T-cell (primary cell): Measurements from ENCODE around the gene MCCD1. TPM values are rescaled to one million over a fixed set of nuclear protein-coding genes. Genes with fewer than 3 reads are reported as not detected.

Source experiments
- ATAC-seq, 4 experiments: fragments of 200-7000 bp in 3 of 4; fragments of 150-1000 bp in 1 of 4; cut with Tn5 transposase; replicated peaks in 1 of 4; 1 replicate in 3 of 4; 2 replicates in 1 of 4; pipeline ENCODE4 v1.10.0; 2021; ENCODE audit warnings: moderate library complexity in 3 of 4, mild to moderate bottlenecking in 2 of 4, moderate number of reproducible peaks in 1 of 4
- CTCF ChIA-PET, 2 donors: fragments of 300-600 bp; sonication (Branson Sonifier 250); formaldehyde crosslinking; loops; one replicate each; lab custom pipeline; 2022; ENCODE audit warnings: antibody characterized with exemption in 2 of 2; lab: Charles Lee
- POLR2A ChIA-PET, 2 donors: fragments of 300-600 bp; sonication (Branson Sonifier 250); formaldehyde crosslinking; loops; one replicate each; lab custom pipeline; 2022; ENCODE audit warnings: antibody characterized with exemption in 2 of 2; lab: Charles Lee
- DNase-seq, 35 experiments: peaks; one replicate each; pipeline versions ENCODE4 v3.0.0 to v3.0.0-alpha.2; 2013 to 2023
- H3K27ac ChIP-seq: one replicate; pipeline ENCODE4 v1.5.1; 2013; ENCODE audit warnings: low read length
- H3K27me3 ChIP-seq, 2 experiments: replicated peaks in 1 of 2; 1 replicate in 1 of 2; 2 replicates in 1 of 2; pipeline versions ENCODE4 v1.6.1 to v1.7.0; 2013; ENCODE audit warnings: low read length in 1 of 2, mixed read lengths in 1 of 2; ENCODE audit not compliant: control insufficient read depth in 2 of 2, insufficient read depth in 2 of 2; ENCODE audit errors: extremely low read depth in 1 of 2
- H3K36me3 ChIP-seq, 2 donors: 1 replicate in 1 of 2; 2 replicates in 1 of 2; pipeline versions ENCODE4 v1.6.1 to v1.7.0; 2013; ENCODE audit warnings: low read length in 1 of 2; ENCODE audit not compliant: control insufficient read depth in 2 of 2, insufficient read depth in 1 of 2; ENCODE audit errors: extremely low read depth in 1 of 2
- H3K4me1 ChIP-seq, 2 experiments: 1 replicate in 1 of 2; 2 replicates in 1 of 2; pipeline versions ENCODE4 v1.6.1 to v1.7.0; 2013; ENCODE audit warnings: low read length in 2 of 2, mixed read lengths in 1 of 2; ENCODE audit not compliant: insufficient read depth in 2 of 2, control insufficient read depth in 1 of 2; ENCODE audit errors: extremely low read depth in 1 of 2
- H3K4me3 ChIP-seq, 2 donors: 1 replicate in 1 of 2; 2 replicates in 1 of 2; pipeline versions ENCODE4 v1.5.1 to v1.7.0; 2013; ENCODE audit warnings: mild to moderate bottlenecking in 2 of 2, low read length in 1 of 2, moderate library complexity in 1 of 2; ENCODE audit not compliant: control insufficient read depth in 1 of 2; ENCODE audit errors: extremely low read depth in 1 of 2
- H3K9me3 ChIP-seq: 2 replicates; pipeline ENCODE4 v1.7.0; 2013
- H3K27ac Mint-ChIP-seq, 2 donors: one replicate each; pipeline ENCODE4 v1.8.0; 2020 to 2021; ENCODE audit warnings: mild to moderate bottlenecking in 2 of 2, mixed read lengths in 2 of 2
- H3K27me3 Mint-ChIP-seq, 2 donors: one replicate each; pipeline ENCODE4 v1.8.0; 2021 to 2022; ENCODE audit warnings: mixed read lengths in 2 of 2
- H3K36me3 Mint-ChIP-seq: one replicate; pipeline ENCODE4 v1.8.0; 2021; ENCODE audit warnings: mixed read lengths
- H3K4me1 Mint-ChIP-seq, 3 donors: one replicate each; pipeline ENCODE4 v1.8.0; 2020 to 2022; ENCODE audit warnings: mixed read lengths in 3 of 3, mild to moderate bottlenecking in 1 of 3
- H3K4me3 Mint-ChIP-seq, 3 donors: one replicate each; pipeline ENCODE4 v1.8.0; 2020 to 2022; ENCODE audit warnings: mild to moderate bottlenecking in 3 of 3, mixed read lengths in 3 of 3, moderate library complexity in 3 of 3
- H3K9me3 Mint-ChIP-seq, 3 donors: one replicate each; pipeline ENCODE4 v1.8.0; 2020 to 2022; ENCODE audit warnings: mixed read lengths in 3 of 3
- WGBS: methylation state at CpG from one replicate; pipeline ENCODE4 v1.1.5; 2013; ENCODE audit warnings: missing lambda C conversion rate; ENCODE audit not compliant: insufficient coverage; 5-methylcytosine and 5-hydroxymethylcytosine counted together
- total RNA-seq, 35 experiments: library from RNA in 6 of 35; stranded (reverse) in 6 of 35; fragments of 120-200 nt in 1 of 35; gene quantifications; one replicate each; pipeline versions ENCODE4 v1.2.1 to v1.2.4 and lab custom pipeline; 2013 to 2026

Gene MCCD1
- total RNA-seq, 5 donors from 2014 or later (not counting 1 experiment from before 2014, with no cell fraction given): not detected

- no peaks in the 10 kb centered on the region for H3K9me3 ChIP-seq
- ChIA-PET POLR2A (interaction anchor here in 1 of 2 donors (0.5 to 0.6 kb wide), 2 partner anchors 8 to 1514 kb away, joined by 5 read pairs; no protein-coding TSS in a partner anchor), CTCF (interaction anchor here (1.3 to 8.3 kb wide), 6 partner anchors 11 to 29 kb away, joined by 3 to 167 read pairs (median 18); partner anchors contain the start of gene NCR3 (in 1 of the 2))
- no peaks in the 10 kb centered on the region for H3K27me3 ChIP-seq
- H3K27ac Mint-ChIP-seq: peak overlapping the region; percentile 94 to 98
- no peak overlapping the region for H3K4me3 ChIP-seq
- peaks cover 29 to 86% of the 10 kb centered on the region in 2 experiments for H3K4me1 ChIP-seq
- no peaks in the 10 kb centered on the region for H3K27me3 Mint-ChIP-seq
- DNase-seq: no peak
- peak overlapping the region; percentile 97 to 100 (median 99) for H3K4me3 Mint-ChIP-seq
- H3K36me3 ChIP-seq: peaks cover 0 to 18% of the 10 kb centered on the region in 2 donors
- peaks cover 76 to 90% (median 81%) of the 10 kb centered on the region in 3 donors for H3K4me1 Mint-ChIP-seq
- peaks cover 36% of the 10 kb centered on the region for H3K36me3 Mint-ChIP-seq
- peak overlapping the region; percentile 92 for H3K27ac ChIP-seq
- no peak for ATAC-seq
- no peaks in the 10 kb centered on the region for H3K9me3 Mint-ChIP-seq
- 82% methylated on average over 5 of the region's 12 CpGs for WGBS
These were observed 49.7 kb downstream of the MCCD1 start for GRCh38 chr6:31578184-31579118.

DNA sequence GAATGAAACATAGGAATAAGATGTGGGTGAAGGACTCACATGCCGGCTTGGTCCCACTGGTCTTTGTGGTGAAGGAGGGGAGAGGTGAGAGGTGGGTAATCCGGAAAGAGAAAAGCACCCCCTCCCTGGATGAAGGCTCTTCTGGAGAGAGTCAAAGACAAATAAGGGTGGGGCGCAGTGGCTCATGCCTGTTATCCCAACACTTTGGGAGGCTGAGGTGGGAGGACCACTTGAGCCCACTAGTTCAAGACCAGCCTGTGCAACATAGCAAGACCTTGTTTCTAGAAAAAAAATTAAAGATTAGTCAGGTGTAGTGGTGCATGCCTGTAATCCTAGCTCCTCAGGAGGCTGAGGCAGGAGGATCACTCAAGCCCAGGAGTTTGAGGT, 50.4 kb downstream of the MCCD1 start:
- Mint-ChIP-seq H3K36me3 (peaks cover 36% of the 10 kb centered on the region), H3K9me3 (no peaks in the 10 kb centered on the region), H3K27me3 (no peaks in the 10 kb centered on the region), H3K4me1 (peaks cover 76 to 83% (median 81%) of the 10 kb centered on the region in 3 donors), H3K27ac (peak overlapping the region; percentile 94 to 98), H3K4me3 (peak overlapping the region; percentile 97 to 100 (median 99))
- H3K4me1 ChIP-seq: peaks cover 32 to 86% of the 10 kb centered on the region in 2 experiments
- H3K9me3 ChIP-seq: no peaks in the 10 kb centered on the region
- ATAC-seq: no peak
- no CpG with 5 or more reads among the region's 3 CpGs for WGBS
- peaks cover 0 to 18% of the 10 kb centered on the region in 2 donors for H3K36me3 ChIP-seq
- no peaks in the 10 kb centered on the region for H3K27me3 ChIP-seq
- ChIA-PET CTCF (interaction anchor here (1.7 to 8.3 kb wide), 5 partner anchors 10 to 31 kb away, joined by 7 to 167 read pairs (median 26); partner anchors contain the start of gene NCR3 (in 1 of the 2)), POLR2A (interaction anchor here in 1 of 2 donors (0.5 kb wide), 1 partner anchor 8 kb away, joined by 5 read pairs; no protein-coding TSS in a partner anchor)
- H3K4me3 ChIP-seq: no peak overlapping the region
- peak overlapping the region; percentile 92 for H3K27ac ChIP-seq
- DNase-seq: no peak

Other genes with a start within 250 kb of the MCCD1 start
- gene HLA-B, start 171.8 kb upstream of the MCCD1 start, total RNA-seq: 1,000 to 10,000 TPM; 6,093 to 7,629 (median 6,896) TPM
- 10 to 100 TPM in 4 of 5 donors, 1 to 10 TPM in 1; 5.5 to 24.0 (median 14.9) TPM for gene MICA, start 125.4 kb upstream of the MCCD1 start, total RNA-seq
- 10 to 100 TPM; 15.7 to 21.7 (median 16.1) TPM for gene MICB, start 30.8 kb upstream of the MCCD1 start, total RNA-seq
- 100 to 1,000 TPM; 507 to 669 (median 631) TPM for gene DDX39B, start 13.0 kb downstream of the MCCD1 start, total RNA-seq
- gene ATP6V1G2, start 17.6 kb downstream of the MCCD1 start, total RNA-seq: 1 to 10 TPM; 3.1 to 5.7 (median 4.1) TPM
- 10 to 100 TPM in 3 of 5 donors, 1 to 10 TPM in 2; 6.9 to 17.1 (median 11.6) TPM for gene NFKBIL1, start 18.6 kb downstream of the MCCD1 start, total RNA-seq
- gene LTA, start 43.3 kb downstream of the MCCD1 start, total RNA-seq: 10 to 100 TPM; 12.5 to 23.9 (median 17.9) TPM
- gene TNF, start 46.6 kb downstream of the MCCD1 start, total RNA-seq: 10 to 100 TPM; 13.8 to 28.0 (median 25.0) TPM
- 100 to 1,000 TPM; 398 to 926 (median 813) TPM for gene LTB, start 53.5 kb downstream of the MCCD1 start, total RNA-seq
- 10 to 100 TPM; 13.4 to 28.0 (median 20.4) TPM for gene LST1, start 57.3 kb downstream of the MCCD1 start, total RNA-seq
- gene NCR3, start 64.0 kb downstream of the MCCD1 start, total RNA-seq: 10 to 100 TPM; 13.6 to 38.0 (median 16.0) TPM
- gene AIF1, start 86.3 kb downstream of the MCCD1 start, total RNA-seq: 10 to 100 TPM in 4 of 5 donors, 1 to 10 TPM in 1; 7.6 to 54.3 (median 18.1) TPM
- 100 to 1,000 TPM; 222 to 246 (median 230) TPM for gene PRRC2A, start 91.8 kb downstream of the MCCD1 start, total RNA-seq
- gene BAG6, start 123.7 kb downstream of the MCCD1 start, total RNA-seq: 100 to 1,000 TPM; 257 to 317 (median 301) TPM
- 1 to 10 TPM; 1.4 to 3.6 (median 3.2) TPM for gene APOM, start 126.9 kb downstream of the MCCD1 start, total RNA-seq
- gene C6orf47, start 131.8 kb downstream of the MCCD1 start, total RNA-seq: 10 to 100 TPM; 16.3 to 36.2 (median 33.4) TPM
- 10 to 100 TPM; 13.0 to 27.6 (median 23.3) TPM for gene GPANK1, start 136.0 kb downstream of the MCCD1 start, total RNA-seq
- gene CSNK2B, start 137.1 kb downstream of the MCCD1 start, total RNA-seq: 100 to 1,000 TPM in 4 of 5 donors, 10 to 100 TPM in 1; 98.4 to 129 (median 126) TPM
- gene LY6G5B, start 141.0 kb downstream of the MCCD1 start, total RNA-seq: 10 to 100 TPM; 29.7 to 50.5 (median 40.9) TPM
- gene LY6G5C, start 152.1 kb downstream of the MCCD1 start, total RNA-seq: 1 to 10 TPM in 4 of 5 donors, under 1 TPM in 1; 0.75 to 8.8 (median 5.8) TPM
- 10 to 100 TPM; 58.2 to 74.4 (median 61.2) TPM for gene ABHD16A, start 174.4 kb downstream of the MCCD1 start, total RNA-seq
- gene LY6G6F, start 177.9 kb downstream of the MCCD1 start, total RNA-seq: not detected
- gene LY6G6D, start 186.4 kb downstream of the MCCD1 start, total RNA-seq: not detected
- gene LY6G6C, start 192.8 kb downstream of the MCCD1 start, total RNA-seq: not detected
- 1 to 10 TPM in 1 of 5 donors, under 1 TPM in 4; 0.26 to 2.6 (median 0.30) TPM for gene MPIG6B, start 194.4 kb downstream of the MCCD1 start, total RNA-seq
- 10 to 100 TPM in 4 of 5 donors, 1 to 10 TPM in 1; 9.0 to 13.2 (median 11.5) TPM for gene DDAH2, start 200.3 kb downstream of the MCCD1 start, total RNA-seq
- 100 to 1,000 TPM in 4 of 5 donors, 10 to 100 TPM in 1; 89.5 to 146 (median 112) TPM for gene CLIC1, start 207.6 kb downstream of the MCCD1 start, total RNA-seq
- 10 to 100 TPM; 13.7 to 22.4 (median 14.4) TPM for gene MSH5, start 211.0 kb downstream of the MCCD1 start, total RNA-seq
- 10 to 100 TPM in 1 of 5 donors, 1 to 10 TPM in 4; 3.1 to 10.7 (median 4.1) TPM for gene SAPCD1, start 233.7 kb downstream of the MCCD1 start, total RNA-seq
- 1 to 10 TPM; 1.4 to 8.0 (median 2.1) TPM for gene VWA7, start 248.4 kb downstream of the MCCD1 start, total RNA-seq